ENCODE measurements around the gene SLC52A3.
A peak's percentile ranks its signal among the peaks of the same experiment; 100 is the strongest.

The SLC52A3 gene

DNA sequence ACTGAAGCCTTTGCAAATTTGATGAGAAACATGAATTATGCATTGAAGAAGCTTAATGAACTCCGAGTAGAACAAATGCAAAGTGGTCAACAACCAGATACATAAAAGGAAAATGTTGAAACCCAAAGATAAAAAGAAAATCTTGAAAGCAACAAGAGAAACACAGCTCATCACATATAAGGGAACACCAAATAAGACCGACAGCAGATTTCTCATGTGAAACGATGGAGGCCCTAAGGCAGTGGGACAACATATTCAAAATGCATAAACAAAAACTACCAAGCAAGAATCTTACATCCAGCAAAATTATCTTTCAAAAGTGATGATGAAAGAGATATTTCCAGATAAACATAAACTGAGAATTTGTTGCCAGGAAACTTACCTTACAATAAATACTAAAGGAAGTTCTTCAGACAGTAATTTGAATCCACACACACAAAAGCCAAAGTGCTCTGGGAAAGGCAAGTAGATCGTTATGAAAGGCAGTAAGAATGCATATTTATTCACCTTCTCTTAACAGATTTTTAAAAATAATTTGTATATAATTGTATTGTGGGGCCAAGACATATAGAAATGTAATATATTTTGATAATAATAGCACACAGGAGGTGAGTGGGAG is 22.5 kb downstream of the SLC52A3 start:
- no peak overlapping the region for H3K4me3 ChIP-seq (replicated peaks in 1 of 2; ENCODE audit: low read depth in 2 of 2, low read length in 2 of 2)
- peak in 1 of 2 donors; percentile 8 for DNase-seq (ENCODE audit: low read depth in 2 of 2)
- TF ChIP-seq, protein P1, sequence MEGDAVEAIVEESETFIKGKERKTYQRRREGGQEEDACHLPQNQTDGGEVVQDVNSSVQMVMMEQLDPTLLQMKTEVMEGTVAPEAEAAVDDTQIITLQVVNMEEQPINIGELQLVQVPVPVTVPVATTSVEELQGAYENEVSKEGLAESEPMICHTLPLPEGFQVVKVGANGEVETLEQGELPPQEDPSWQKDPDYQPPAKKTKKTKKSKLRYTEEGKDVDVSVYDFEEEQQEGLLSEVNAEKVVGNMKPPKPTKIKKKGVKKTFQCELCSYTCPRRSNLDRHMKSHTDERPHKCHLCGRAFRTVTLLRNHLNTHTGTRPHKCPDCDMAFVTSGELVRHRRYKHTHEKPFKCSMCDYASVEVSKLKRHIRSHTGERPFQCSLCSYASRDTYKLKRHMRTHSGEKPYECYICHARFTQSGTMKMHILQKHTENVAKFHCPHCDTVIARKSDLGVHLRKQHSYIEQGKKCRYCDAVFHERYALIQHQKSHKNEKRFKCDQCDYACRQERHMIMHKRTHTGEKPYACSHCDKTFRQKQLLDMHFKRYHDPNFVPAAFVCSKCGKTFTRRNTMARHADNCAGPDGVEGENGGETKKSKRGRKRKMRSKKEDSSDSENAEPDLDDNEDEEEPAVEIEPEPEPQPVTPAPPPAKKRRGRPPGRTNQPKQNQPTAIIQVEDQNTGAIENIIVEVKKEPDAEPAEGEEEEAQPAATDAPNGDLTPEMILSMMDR (IDR thresholded peaks at IDR 0.05; ENCODE audit: low read depth, low read length), result no peak

DNA sequence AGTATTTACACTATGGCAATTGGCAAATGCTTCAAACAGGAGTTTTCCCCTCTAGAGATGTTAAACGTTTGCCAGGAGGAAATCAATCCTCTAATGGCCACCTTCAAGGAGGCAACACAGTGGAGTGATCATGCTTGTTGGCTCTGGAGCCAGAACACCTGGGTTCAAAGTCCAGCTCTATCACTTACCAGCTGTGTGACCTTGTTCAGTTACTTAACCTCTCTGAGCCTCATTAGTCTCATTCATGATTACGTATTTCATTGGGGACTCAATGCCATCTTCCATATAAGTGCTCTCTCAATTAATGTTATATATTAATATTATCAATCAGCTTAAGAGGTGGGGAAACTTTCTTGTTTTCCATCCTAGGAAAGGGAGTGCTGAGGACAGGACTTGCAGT is 26.1 kb downstream of the SLC52A3 start:
- no peak for DNase-seq (ENCODE audit: low read depth in 2 of 2)
- TF ChIP-seq, protein P1 (IDR thresholded peaks at IDR 0.05; ENCODE audit: low read depth, low read length), result no peak
- no peak overlapping the region for H3K4me3 ChIP-seq (replicated peaks in 1 of 2; ENCODE audit: low read depth in 2 of 2, low read length in 2 of 2)

GRCh38 chr20:741620-742019 is 26.7 kb downstream of the SLC52A3 start:
- no peak overlapping the region for H3K4me3 ChIP-seq (replicated peaks in 1 of 2; ENCODE audit: low read depth in 2 of 2, low read length in 2 of 2)
- TF ChIP-seq, protein P1 (IDR thresholded peaks at IDR 0.05; ENCODE audit: low read depth, low read length), result no peak
- no peak for DNase-seq (ENCODE audit: low read depth in 2 of 2)

GRCh38 chr20:740162-740561 is 28.1 kb downstream of the SLC52A3 start:
- H3K4me3 ChIP-seq (replicated peaks in 1 of 2; ENCODE audit: low read depth in 2 of 2, low read length in 2 of 2), result no peak overlapping the region
- TF ChIP-seq, protein P1 (IDR thresholded peaks at IDR 0.05; ENCODE audit: low read depth, low read length), result no peak
- DNase-seq (ENCODE audit: low read depth in 2 of 2), result no peak

DNA sequence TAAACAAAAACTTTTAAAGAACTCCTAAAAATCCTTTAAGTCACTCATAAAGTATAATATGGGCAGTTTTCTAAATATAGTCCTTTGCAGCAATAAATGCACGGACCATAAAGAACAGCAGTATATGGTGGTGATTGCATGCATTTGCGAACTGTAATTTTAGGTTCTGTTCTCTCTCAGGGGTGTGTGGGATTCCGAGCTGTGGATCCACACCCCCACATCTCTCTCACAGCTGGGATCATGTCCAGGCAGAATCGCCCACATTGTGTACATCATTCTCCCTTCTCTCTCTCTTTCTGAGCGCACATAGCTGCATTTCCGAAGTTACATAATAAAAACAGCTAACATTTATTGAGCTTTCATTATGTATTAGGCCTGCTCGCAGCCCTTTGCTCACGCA is 28.6 kb downstream of the SLC52A3 start:
- TF ChIP-seq, protein P1 (IDR thresholded peaks at IDR 0.05; ENCODE audit: low read depth, low read length), result no peak
- DNase-seq (ENCODE audit: low read depth in 2 of 2), result no peak
- H3K4me3 ChIP-seq (replicated peaks in 1 of 2; ENCODE audit: low read depth in 2 of 2, low read length in 2 of 2), result no peak overlapping the region

GRCh38 chr20:733861-734260 is 34.4 kb downstream of the SLC52A3 start:
- TF ChIP-seq, protein P1 (IDR thresholded peaks at IDR 0.05; ENCODE audit: low read depth, low read length), result no peak
- no peak overlapping the region for H3K4me3 ChIP-seq (replicated peaks in 1 of 2; ENCODE audit: low read depth in 2 of 2, low read length in 2 of 2)
- no peak for DNase-seq (ENCODE audit: low read depth in 2 of 2)

DNA sequence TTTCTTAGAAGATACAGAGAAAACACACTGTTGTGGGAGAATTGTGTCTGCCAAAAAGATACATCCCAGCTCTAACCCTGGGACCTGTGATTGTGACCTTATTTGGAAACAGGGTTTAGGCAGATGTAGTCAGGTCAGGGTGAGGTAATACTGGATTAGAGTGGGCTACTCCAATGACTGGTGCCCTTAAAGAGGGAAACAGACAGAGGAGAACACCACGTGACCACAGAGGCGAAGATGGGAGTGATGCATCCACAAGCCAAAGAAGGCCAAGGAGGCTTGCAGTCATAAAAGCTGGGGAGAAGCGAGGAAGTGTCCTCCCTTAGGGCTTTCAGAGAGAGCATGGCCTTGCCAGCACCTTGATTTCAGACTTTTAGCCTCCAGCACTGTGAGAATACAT is 35.6 kb downstream of the SLC52A3 start:
- TF ChIP-seq, protein P1 (IDR thresholded peaks at IDR 0.05; ENCODE audit: low read depth, low read length), result no peak
- DNase-seq (ENCODE audit: low read depth in 2 of 2), result no peak
- H3K4me3 ChIP-seq (replicated peaks in 1 of 2; ENCODE audit: low read depth in 2 of 2, low read length in 2 of 2), result no peak overlapping the region

Data from cardiac fibroblast (primary cell).